Osteoblast (primary cell): ENCODE measurements around the gene SCYGR1. TPM values are rescaled to one million over a fixed set of nuclear protein-coding genes. Genes with fewer than 3 reads are reported as not detected.

Experiments used
- DNase-seq: peaks from one replicate; pipeline ENCODE4 v3.0.0; 2011; ENCODE audit warnings: low spot score, mixed read lengths; ENCODE audit not compliant: insufficient read length; ENCODE audit errors: missing footprints
- H2AFZ ChIP-seq: 2 replicates; pipeline ENCODE4 v1.6.0; 2011; ENCODE audit warnings: mild to moderate bottlenecking, low read length
- H3K27ac ChIP-seq: 2 replicates; pipeline ENCODE4 v1.5.1; 2011; ENCODE audit warnings: mild to moderate bottlenecking, low read depth, low read length, moderate library complexity
- H3K27me3 ChIP-seq: 2 replicates; pipeline ENCODE4 v1.6.0; 2012; ENCODE audit warnings: mild to moderate bottlenecking, control low read depth, inconsistent platforms, low read length, moderate library complexity; ENCODE audit not compliant: insufficient read depth
- H3K36me3 ChIP-seq: 2 replicates; pipeline ENCODE4 v1.5.1; 2011; ENCODE audit warnings: mild to moderate bottlenecking, low read length, control low read depth, moderate library complexity; ENCODE audit not compliant: insufficient read depth
- H3K4me1 ChIP-seq: 2 replicates; pipeline ENCODE4 v1.5.1; 2011; ENCODE audit warnings: mild to moderate bottlenecking, low read length, control low read depth, moderate library complexity; ENCODE audit not compliant: insufficient read depth
- H3K4me2 ChIP-seq: 2 replicates; pipeline ENCODE4 v1.6.0; 2011; ENCODE audit warnings: mild to moderate bottlenecking, low read length; ENCODE audit not compliant: insufficient read depth
- H3K4me3 ChIP-seq: fragments of 200-600 bp; sonication (generic); 3 replicates; pipeline ENCODE4 v1.5.1; 2012; ENCODE audit warnings: mild to moderate bottlenecking, low read length, inconsistent platforms; ENCODE audit not compliant: insufficient read depth
- H3K79me2 ChIP-seq: 2 replicates; pipeline ENCODE4 v1.6.0; 2012; ENCODE audit warnings: mild to moderate bottlenecking, low read length, control low read depth, inconsistent platforms; ENCODE audit not compliant: insufficient read depth
- H3K9me3 ChIP-seq: 2 replicates; pipeline ENCODE4 v1.5.1; 2011; ENCODE audit warnings: low read depth, low read length, control low read depth
- H4K20me1 ChIP-seq: 2 replicates; pipeline ENCODE4 v1.6.0; 2012; ENCODE audit warnings: mild to moderate bottlenecking, low read length, control low read depth; ENCODE audit not compliant: insufficient read depth
- CTCF ChIP-seq: IDR thresholded peaks from 2 replicates; pipeline ENCODE4 v1.5.1; 2011; ENCODE audit warnings: mild to moderate bottlenecking, low read depth, low read length, moderate library complexity; ENCODE audit errors: extremely low read depth
- total RNA-seq: library from RNA; depleted of rRNA; stranded (reverse); fragments of >200 nt; gene quantifications from 2 replicates; pipeline ENCODE4 v1.2.3, GENCODE V29; 2012

The SCYGR1 gene
- total RNA-seq, 1 donor = not detected

- Histone ChIP-seq H3K4me3 (no peak overlapping the region), H4K20me1 (no peaks in the 10 kb centered on the region), H3K27ac (no peak overlapping the region), H3K4me1 (no peaks in the 10 kb centered on the region), H3K79me2 (no peaks in the 10 kb centered on the region), H2AFZ (no peak overlapping the region), H3K36me3 (no peaks in the 10 kb centered on the region), H3K27me3 (no peaks in the 10 kb centered on the region), H3K4me2 (no peak overlapping the region), H3K9me3 (no peaks in the 10 kb centered on the region)
- no peak for DNase-seq
- no peak for TF ChIP-seq CTCF
Measured at GRCh38 chr2:227395556-227395955, 7.8 kb upstream of the SCYGR1 start.

- H4K20me1 ChIP-seq = no peaks in the 10 kb centered on the region
- no peaks in the 10 kb centered on the region for H3K27me3 ChIP-seq
- DNase-seq = no peak
- no peaks in the 10 kb centered on the region for H3K9me3 ChIP-seq
- H3K4me2 ChIP-seq = no peak overlapping the region
- H3K36me3 ChIP-seq = no peaks in the 10 kb centered on the region
- no peak overlapping the region for H3K4me3 ChIP-seq
- H3K79me2 ChIP-seq = no peaks in the 10 kb centered on the region
- H3K4me1 ChIP-seq = peaks cover under 1% of the 10 kb centered on the region
- H3K27ac ChIP-seq = no peak overlapping the region
- no peak overlapping the region for H2AFZ ChIP-seq
- TF ChIP-seq CTCF = no peak
Measured at GRCh38 chr2:227394401-227394800, 6.7 kb upstream of the SCYGR1 start.

- Histone ChIP-seq H4K20me1 (no peaks in the 10 kb centered on the region), H3K4me1 (peaks cover 8% of the 10 kb centered on the region), H3K27me3 (no peaks in the 10 kb centered on the region), H3K4me3 (no peak overlapping the region), H3K36me3 (no peaks in the 10 kb centered on the region), H3K9me3 (no peaks in the 10 kb centered on the region), H3K4me2 (no peak overlapping the region), H3K27ac (no peak overlapping the region), H3K79me2 (no peaks in the 10 kb centered on the region), H2AFZ (no peak overlapping the region)
- no peak for DNase-seq
- TF ChIP-seq CTCF = no peak
Measured at GRCh38 chr2:227390468-227391256, 2.9 kb upstream of the SCYGR1 start.

GRCh38 chr2:227389661-227390060, 1.9 kb upstream of the SCYGR1 start:
- H3K27me3 ChIP-seq = no peaks in the 10 kb centered on the region
- TF ChIP-seq CTCF = no peak
- H3K4me2 ChIP-seq = no peak overlapping the region
- H2AFZ ChIP-seq = no peak overlapping the region
- H3K27ac ChIP-seq = peak overlapping the region; percentile 91
- H3K4me1 ChIP-seq = peaks cover 8% of the 10 kb centered on the region
- no peak overlapping the region for H3K4me3 ChIP-seq
- no peaks in the 10 kb centered on the region for H3K9me3 ChIP-seq
- no peak for DNase-seq
- no peaks in the 10 kb centered on the region for H3K79me2 ChIP-seq
- H3K36me3 ChIP-seq = no peaks in the 10 kb centered on the region
- H4K20me1 ChIP-seq = no peaks in the 10 kb centered on the region
